HG02798 (cell line): ENCODE measurements around the gene P2RY8.
"Not testable (repeated sequence)": the region's sequence is repeated elsewhere in the genome, so short reads cannot be mapped to it uniquely, and the experiment has no call there.

Experiments
- ATAC-seq: cut with Tn5 transposase; IDR thresholded peaks from one replicate; pipeline ENCODE4 v1.9.1; 2021; ENCODE audit warnings: mild to moderate bottlenecking; ENCODE audit not compliant: unreplicated experiment, poor library complexity

Gene P2RY8

GRCh38 chrX:1546691-1547251, 9.8 kb upstream of the P2RY8 start:
- no peak for ATAC-seq

- ATAC-seq: no peak
Measured at GRCh38 chrX:1545776-1546408, 8.9 kb upstream of the P2RY8 start.

GRCh38 chrX:1542994-1543725, 6.2 kb upstream of the P2RY8 start:
- no peak for ATAC-seq

- ATAC-seq: not testable (repeated sequence)
Measured at GRCh38 chrX:1539146-1539545, 2.2 kb upstream of the P2RY8 start.

- ATAC-seq: not testable (repeated sequence)
Measured at GRCh38 chrX:1537716-1538090, 718 bp upstream of the P2RY8 start.

- ATAC-seq: no peak
Measured at GRCh38 chrX:1536712-1537030, 314 bp downstream of the P2RY8 start.

GRCh38 chrX:1535241-1536041, 1.5 kb downstream of the P2RY8 start:
- ATAC-seq: peak; percentile 24

GRCh38 chrX:1534301-1535168, 2.5 kb downstream of the P2RY8 start:
- peak; percentile 22 for ATAC-seq

GRCh38 chrX:1533058-1533457, 3.9 kb downstream of the P2RY8 start:
- no peak for ATAC-seq

- ATAC-seq: no peak
Measured at GRCh38 chrX:1531096-1531890, 5.7 kb downstream of the P2RY8 start.

- ATAC-seq: no peak
Measured at GRCh38 chrX:1529756-1530155, 7.2 kb downstream of the P2RY8 start.

- no peak for ATAC-seq
Measured at GRCh38 chrX:1529328-1529727, 7.7 kb downstream of the P2RY8 start.

GRCh38 chrX:1528884-1529203, 8.1 kb downstream of the P2RY8 start:
- no peak for ATAC-seq

- no peak for ATAC-seq
Measured at GRCh38 chrX:1528186-1528883, 8.7 kb downstream of the P2RY8 start.

- ATAC-seq: no peak
Measured at GRCh38 chrX:1527457-1527856, 9.5 kb downstream of the P2RY8 start.

GRCh38 chrX:1526565-1526964, 10.4 kb downstream of the P2RY8 start:
- no peak for ATAC-seq

GRCh38 chrX:1525583-1526355, 11.2 kb downstream of the P2RY8 start:
- ATAC-seq: no peak

GRCh38 chrX:1524874-1525582, 12.0 kb downstream of the P2RY8 start:
- ATAC-seq: no peak
